GM23338 (cell line): ENCODE results near the gene CDC14B. TPM values are rescaled to one million over a fixed set of nuclear protein-coding genes. Genes with fewer than 3 reads are reported as not detected.

Source experiments
- ATAC-seq: fragments of 200-7000 bp; cut with Tn5 transposase; 3 replicates; pipeline ENCODE4 v1.9.1; 2020
- DNase-seq: peaks from one replicate; pipeline ENCODE4 v3.0.0-alpha.2; 2015; ENCODE audit warnings: low spot score
- H2AFZ ChIP-seq: fragments of 200-600 bp; sonication (generic); 2 replicates; pipeline ENCODE4 v1.8.0; 2016; ENCODE audit warnings: antibody characterized with exemption, mild to moderate bottlenecking, moderate library complexity
- H3F3A ChIP-seq: fragments of 200-600 bp; sonication (generic); replicated peaks from 2 replicates; pipeline ENCODE4 v1.8.0; 2017; ENCODE audit warnings: antibody characterized with exemption, mixed run types, low read depth
- H3K27ac ChIP-seq: fragments of 200-600 bp; sonication (generic); 2 replicates; pipeline ENCODE4 v1.6.1; 2016; ENCODE audit warnings: low read depth
- H3K27me3 ChIP-seq: fragments of 200-600 bp; sonication (generic); 2 replicates; pipeline ENCODE4 v1.8.0; 2016; ENCODE audit warnings: mild to moderate bottlenecking, mixed run types, moderate library complexity; ENCODE audit not compliant: insufficient read depth
- H3K36me3 ChIP-seq: fragments of 200-600 bp; sonication (generic); 2 replicates; pipeline ENCODE4 v1.8.0; 2016; ENCODE audit warnings: mild to moderate bottlenecking; ENCODE audit not compliant: insufficient read depth
- H3K4me1 ChIP-seq: fragments of 200-600 bp; sonication (generic); 2 replicates; pipeline ENCODE4 v1.8.0; 2016; ENCODE audit warnings: mild to moderate bottlenecking, moderate library complexity; ENCODE audit not compliant: insufficient read depth
- H3K4me2 ChIP-seq: fragments of 200-600 bp; sonication (generic); 2 replicates; pipeline ENCODE4 v1.7.1; 2017; ENCODE audit warnings: mixed run types
- H3K4me3 ChIP-seq: fragments of 200-600 bp; sonication (generic); 2 replicates; pipeline ENCODE4 v1.6.1; 2016; ENCODE audit warnings: mixed run types
- H3K79me2 ChIP-seq: fragments of 200-600 bp; sonication (generic); replicated peaks from 2 replicates; pipeline ENCODE4 v1.8.0; 2017; ENCODE audit warnings: mild to moderate bottlenecking; ENCODE audit not compliant: insufficient read depth
- H3K9me2 ChIP-seq: fragments of 200-600 bp; sonication (generic); 2 replicates; pipeline ENCODE4 v1.8.0; 2017; ENCODE audit not compliant: insufficient read depth
- H4K20me1 ChIP-seq: fragments of 200-600 bp; sonication (generic); replicated peaks from 2 replicates; pipeline ENCODE4 v1.8.0; 2017; ENCODE audit warnings: mild to moderate bottlenecking; ENCODE audit not compliant: insufficient read depth
- H3K27ac Mint-ChIP-seq: 2 replicates; pipeline ENCODE4 v1.8.0; 2020; ENCODE audit warnings: inconsistent platforms, mild to moderate bottlenecking, moderate library complexity, mixed read lengths
- H3K27me3 Mint-ChIP-seq: 3 replicates; pipeline ENCODE4 v1.8.0; 2022; ENCODE audit warnings: low read depth, mild to moderate bottlenecking, moderate library complexity, mixed read lengths, inconsistent platforms; ENCODE audit not compliant: insufficient read depth, poor library complexity
- H3K36me3 Mint-ChIP-seq: 3 replicates; pipeline ENCODE4 v1.8.0; 2021; ENCODE audit warnings: low read depth, mild to moderate bottlenecking, inconsistent platforms, moderate library complexity, mixed read lengths
- H3K4me1 Mint-ChIP-seq: 3 replicates; pipeline ENCODE4 v1.8.0; 2020; ENCODE audit warnings: mild to moderate bottlenecking, inconsistent platforms, mixed read lengths
- H3K4me3 Mint-ChIP-seq: 3 replicates; pipeline ENCODE4 v1.8.0; 2021; ENCODE audit warnings: moderate library complexity, mild to moderate bottlenecking, inconsistent platforms, mixed read lengths
- H3K9me3 Mint-ChIP-seq: 3 replicates; pipeline ENCODE4 v1.8.0; 2020; ENCODE audit warnings: moderate library complexity, mild to moderate bottlenecking, inconsistent platforms, mixed read lengths
- CREB1 ChIP-seq: fragments of 250-450 bp; sonication (Bioruptor Pico); IDR thresholded peaks from 2 replicates; pipeline ENCODE4 v1.5.0; 2020; ENCODE audit warnings: low read depth, mild to moderate bottlenecking, moderate library complexity
- EZH2 ChIP-seq: fragments of 200-600 bp; sonication (generic); IDR thresholded peaks from one replicate; pipeline ENCODE4 v1.8.0; 2017; ENCODE audit warnings: antibody characterized with exemption, mild to moderate bottlenecking, low read depth; ENCODE audit not compliant: unreplicated experiment
- JUNB ChIP-seq: IDR thresholded peaks from one replicate; pipeline ENCODE4 v1.6.1; 2016; ENCODE audit warnings: antibody characterized with exemption; ENCODE audit not compliant: unreplicated experiment
- NANOG ChIP-seq: IDR thresholded peaks from 2 replicates; pipeline ENCODE4 v1.6.1; 2016; ENCODE audit warnings: antibody characterized with exemption, borderline replicate concordance
- polyA plus RNA-seq: library from polyadenylated mRNA; unstranded; fragments of >200 nt; fragmentation: Nextera tagmentation; extraction: Ambion mirVana; gene quantifications from 2 replicates; pipeline ENCODE4 v1.2.1, GENCODE V29; 2016
- total RNA-seq: library from RNA; depleted of rRNA; stranded (reverse); fragments of >200 nt; shearing (Covaris generic); gene quantifications from 2 replicates; pipeline ENCODE4 v1.2.3, GENCODE V29; 2014
- TF ChIP-seq, protein P1 (sequence below): IDR thresholded peaks from 2 replicates; pipeline ENCODE4 v1.6.1; 2016; ENCODE audit warnings: antibody characterized with exemption
- TF ChIP-seq, protein P2 (sequence below): IDR thresholded peaks from one replicate; pipeline ENCODE4 v1.6.1; 2018; ENCODE audit warnings: antibody characterized with exemption; ENCODE audit not compliant: unreplicated experiment
- TF ChIP-seq, protein P3 (sequence below), 2 experiments: fragments of 200-600 bp in 1 of 2; sonication (generic) in 1 of 2; conservative IDR thresholded peaks; 2 replicates each; pipeline versions ENCODE4 v1.5.1 to v1.6.1; 2016 to 2017; ENCODE audit warnings: antibody characterized with exemption in 2 of 2, low read depth in 2 of 2, mild to moderate bottlenecking in 2 of 2, moderate library complexity in 1 of 2
- TF ChIP-seq, protein P4 (sequence below): fragments of 250-450 bp; sonication (Bioruptor Pico); IDR thresholded peaks from 2 replicates; pipeline ENCODE4 v1.5.0; 2020; ENCODE audit warnings: mild to moderate bottlenecking, moderate library complexity

Gene CDC14B
- total and polyA plus RNA-seq, 2 experiments from 2014 or later: 12.2 to 52.1 TPM

DNA sequence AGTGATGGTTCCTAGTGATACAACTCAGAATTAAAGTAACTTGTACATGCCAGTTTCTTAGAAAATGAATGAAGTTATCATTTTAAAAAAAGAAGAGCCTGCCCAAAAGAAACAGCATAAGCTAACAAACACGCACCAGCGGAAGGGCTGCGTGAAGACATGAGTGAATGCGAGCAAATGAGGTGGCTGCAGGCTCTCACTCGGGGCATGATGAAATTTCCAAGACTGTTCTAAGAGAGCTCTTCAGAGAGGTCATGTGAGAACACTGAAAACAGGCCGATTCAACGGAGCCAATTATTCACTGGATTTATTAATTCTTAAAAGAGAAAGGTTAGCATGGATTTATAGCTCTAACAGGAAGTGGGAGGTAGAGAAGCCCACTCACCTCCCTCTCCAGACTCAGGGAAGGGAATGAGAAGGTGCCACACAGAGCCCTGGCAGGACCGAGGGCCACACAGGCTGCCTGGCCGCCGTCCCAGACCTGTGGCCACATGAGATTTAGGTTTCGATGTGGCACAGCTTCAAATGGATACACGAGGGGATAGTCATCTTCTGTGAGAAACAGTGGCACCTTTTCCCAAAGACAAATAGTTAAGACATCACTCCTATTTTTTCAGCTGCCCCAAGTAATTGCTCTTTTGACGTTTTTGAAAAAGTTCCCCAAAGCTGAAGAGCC lies 114.2 kb downstream of the CDC14B start:
- Histone ChIP-seq H4K20me1 (no peaks in the 10 kb centered on the region), H3K9me2 (no peaks in the 10 kb centered on the region), H3K4me3 (no peak overlapping the region), H3K4me1 (peaks cover 55% of the 10 kb centered on the region), H3F3A (0 out of 2 replicates have a peak, but pooled peaks cover 2% of the 10 kb centered on the region), H3K79me2 (no peaks in the 10 kb centered on the region), H3K27ac (no peak overlapping the region), H3K36me3 (no peaks in the 10 kb centered on the region), H3K27me3 (no peaks in the 10 kb centered on the region), H2AFZ (no peak overlapping the region), H3K4me2 (no peak overlapping the region)
- ATAC-seq: no peak
- H3K27ac Mint-ChIP-seq: peak overlapping the region; percentile 76; the same call in 1 of the 2 replicates
- H3K9me3 Mint-ChIP-seq: no peaks in the 10 kb centered on the region
- H3K4me1 Mint-ChIP-seq: peaks cover 47% of the 10 kb centered on the region
- peaks cover 20% of the 10 kb centered on the region for H3K36me3 Mint-ChIP-seq
- no peak overlapping the region; the same call in 2 of the 3 replicates for H3K4me3 Mint-ChIP-seq
- H3K27me3 Mint-ChIP-seq: peaks cover 5% of the 10 kb centered on the region
- no peak for DNase-seq
- TF ChIP-seq CREB1 (CRISPR knock-in tag): no peak
- no peak for TF ChIP-seq JUNB
- TF ChIP-seq, protein P1, sequence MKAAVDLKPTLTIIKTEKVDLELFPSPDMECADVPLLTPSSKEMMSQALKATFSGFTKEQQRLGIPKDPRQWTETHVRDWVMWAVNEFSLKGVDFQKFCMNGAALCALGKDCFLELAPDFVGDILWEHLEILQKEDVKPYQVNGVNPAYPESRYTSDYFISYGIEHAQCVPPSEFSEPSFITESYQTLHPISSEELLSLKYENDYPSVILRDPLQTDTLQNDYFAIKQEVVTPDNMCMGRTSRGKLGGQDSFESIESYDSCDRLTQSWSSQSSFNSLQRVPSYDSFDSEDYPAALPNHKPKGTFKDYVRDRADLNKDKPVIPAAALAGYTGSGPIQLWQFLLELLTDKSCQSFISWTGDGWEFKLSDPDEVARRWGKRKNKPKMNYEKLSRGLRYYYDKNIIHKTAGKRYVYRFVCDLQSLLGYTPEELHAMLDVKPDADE: no peak
- TF ChIP-seq, protein P2, sequence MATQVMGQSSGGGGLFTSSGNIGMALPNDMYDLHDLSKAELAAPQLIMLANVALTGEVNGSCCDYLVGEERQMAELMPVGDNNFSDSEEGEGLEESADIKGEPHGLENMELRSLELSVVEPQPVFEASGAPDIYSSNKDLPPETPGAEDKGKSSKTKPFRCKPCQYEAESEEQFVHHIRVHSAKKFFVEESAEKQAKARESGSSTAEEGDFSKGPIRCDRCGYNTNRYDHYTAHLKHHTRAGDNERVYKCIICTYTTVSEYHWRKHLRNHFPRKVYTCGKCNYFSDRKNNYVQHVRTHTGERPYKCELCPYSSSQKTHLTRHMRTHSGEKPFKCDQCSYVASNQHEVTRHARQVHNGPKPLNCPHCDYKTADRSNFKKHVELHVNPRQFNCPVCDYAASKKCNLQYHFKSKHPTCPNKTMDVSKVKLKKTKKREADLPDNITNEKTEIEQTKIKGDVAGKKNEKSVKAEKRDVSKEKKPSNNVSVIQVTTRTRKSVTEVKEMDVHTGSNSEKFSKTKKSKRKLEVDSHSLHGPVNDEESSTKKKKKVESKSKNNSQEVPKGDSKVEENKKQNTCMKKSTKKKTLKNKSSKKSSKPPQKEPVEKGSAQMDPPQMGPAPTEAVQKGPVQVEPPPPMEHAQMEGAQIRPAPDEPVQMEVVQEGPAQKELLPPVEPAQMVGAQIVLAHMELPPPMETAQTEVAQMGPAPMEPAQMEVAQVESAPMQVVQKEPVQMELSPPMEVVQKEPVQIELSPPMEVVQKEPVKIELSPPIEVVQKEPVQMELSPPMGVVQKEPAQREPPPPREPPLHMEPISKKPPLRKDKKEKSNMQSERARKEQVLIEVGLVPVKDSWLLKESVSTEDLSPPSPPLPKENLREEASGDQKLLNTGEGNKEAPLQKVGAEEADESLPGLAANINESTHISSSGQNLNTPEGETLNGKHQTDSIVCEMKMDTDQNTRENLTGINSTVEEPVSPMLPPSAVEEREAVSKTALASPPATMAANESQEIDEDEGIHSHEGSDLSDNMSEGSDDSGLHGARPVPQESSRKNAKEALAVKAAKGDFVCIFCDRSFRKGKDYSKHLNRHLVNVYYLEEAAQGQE: no peak

DNA sequence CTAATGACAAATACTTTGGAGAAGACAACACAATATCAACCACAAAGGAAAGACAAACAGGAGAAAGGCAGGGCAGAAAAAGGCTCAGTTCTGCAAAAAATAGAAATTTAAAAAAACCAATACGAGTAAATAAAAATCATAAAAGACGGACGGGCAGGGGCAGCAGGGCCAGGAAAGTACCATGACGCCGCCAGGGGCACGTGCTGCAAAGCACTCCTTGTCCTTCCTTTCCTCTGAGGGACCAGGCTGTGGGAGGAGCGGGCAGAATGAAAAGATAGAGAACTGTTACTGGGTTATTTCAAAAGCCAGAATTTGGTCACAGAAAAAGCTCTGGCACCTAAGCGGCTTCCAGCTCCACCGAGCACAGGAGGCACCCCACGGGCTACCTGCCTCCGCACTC lies 115.7 kb downstream of the CDC14B start:
- H3K4me3 Mint-ChIP-seq: no peak overlapping the region
- TF ChIP-seq, protein P3, sequence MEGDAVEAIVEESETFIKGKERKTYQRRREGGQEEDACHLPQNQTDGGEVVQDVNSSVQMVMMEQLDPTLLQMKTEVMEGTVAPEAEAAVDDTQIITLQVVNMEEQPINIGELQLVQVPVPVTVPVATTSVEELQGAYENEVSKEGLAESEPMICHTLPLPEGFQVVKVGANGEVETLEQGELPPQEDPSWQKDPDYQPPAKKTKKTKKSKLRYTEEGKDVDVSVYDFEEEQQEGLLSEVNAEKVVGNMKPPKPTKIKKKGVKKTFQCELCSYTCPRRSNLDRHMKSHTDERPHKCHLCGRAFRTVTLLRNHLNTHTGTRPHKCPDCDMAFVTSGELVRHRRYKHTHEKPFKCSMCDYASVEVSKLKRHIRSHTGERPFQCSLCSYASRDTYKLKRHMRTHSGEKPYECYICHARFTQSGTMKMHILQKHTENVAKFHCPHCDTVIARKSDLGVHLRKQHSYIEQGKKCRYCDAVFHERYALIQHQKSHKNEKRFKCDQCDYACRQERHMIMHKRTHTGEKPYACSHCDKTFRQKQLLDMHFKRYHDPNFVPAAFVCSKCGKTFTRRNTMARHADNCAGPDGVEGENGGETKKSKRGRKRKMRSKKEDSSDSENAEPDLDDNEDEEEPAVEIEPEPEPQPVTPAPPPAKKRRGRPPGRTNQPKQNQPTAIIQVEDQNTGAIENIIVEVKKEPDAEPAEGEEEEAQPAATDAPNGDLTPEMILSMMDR (conservative IDR thresholded peaks at IDR 0.05; ENCODE audit: low read depth in 2 of 2): no peak
- no peak for TF ChIP-seq EZH2
- TF ChIP-seq NANOG: no peak
- TF ChIP-seq, protein P4, sequence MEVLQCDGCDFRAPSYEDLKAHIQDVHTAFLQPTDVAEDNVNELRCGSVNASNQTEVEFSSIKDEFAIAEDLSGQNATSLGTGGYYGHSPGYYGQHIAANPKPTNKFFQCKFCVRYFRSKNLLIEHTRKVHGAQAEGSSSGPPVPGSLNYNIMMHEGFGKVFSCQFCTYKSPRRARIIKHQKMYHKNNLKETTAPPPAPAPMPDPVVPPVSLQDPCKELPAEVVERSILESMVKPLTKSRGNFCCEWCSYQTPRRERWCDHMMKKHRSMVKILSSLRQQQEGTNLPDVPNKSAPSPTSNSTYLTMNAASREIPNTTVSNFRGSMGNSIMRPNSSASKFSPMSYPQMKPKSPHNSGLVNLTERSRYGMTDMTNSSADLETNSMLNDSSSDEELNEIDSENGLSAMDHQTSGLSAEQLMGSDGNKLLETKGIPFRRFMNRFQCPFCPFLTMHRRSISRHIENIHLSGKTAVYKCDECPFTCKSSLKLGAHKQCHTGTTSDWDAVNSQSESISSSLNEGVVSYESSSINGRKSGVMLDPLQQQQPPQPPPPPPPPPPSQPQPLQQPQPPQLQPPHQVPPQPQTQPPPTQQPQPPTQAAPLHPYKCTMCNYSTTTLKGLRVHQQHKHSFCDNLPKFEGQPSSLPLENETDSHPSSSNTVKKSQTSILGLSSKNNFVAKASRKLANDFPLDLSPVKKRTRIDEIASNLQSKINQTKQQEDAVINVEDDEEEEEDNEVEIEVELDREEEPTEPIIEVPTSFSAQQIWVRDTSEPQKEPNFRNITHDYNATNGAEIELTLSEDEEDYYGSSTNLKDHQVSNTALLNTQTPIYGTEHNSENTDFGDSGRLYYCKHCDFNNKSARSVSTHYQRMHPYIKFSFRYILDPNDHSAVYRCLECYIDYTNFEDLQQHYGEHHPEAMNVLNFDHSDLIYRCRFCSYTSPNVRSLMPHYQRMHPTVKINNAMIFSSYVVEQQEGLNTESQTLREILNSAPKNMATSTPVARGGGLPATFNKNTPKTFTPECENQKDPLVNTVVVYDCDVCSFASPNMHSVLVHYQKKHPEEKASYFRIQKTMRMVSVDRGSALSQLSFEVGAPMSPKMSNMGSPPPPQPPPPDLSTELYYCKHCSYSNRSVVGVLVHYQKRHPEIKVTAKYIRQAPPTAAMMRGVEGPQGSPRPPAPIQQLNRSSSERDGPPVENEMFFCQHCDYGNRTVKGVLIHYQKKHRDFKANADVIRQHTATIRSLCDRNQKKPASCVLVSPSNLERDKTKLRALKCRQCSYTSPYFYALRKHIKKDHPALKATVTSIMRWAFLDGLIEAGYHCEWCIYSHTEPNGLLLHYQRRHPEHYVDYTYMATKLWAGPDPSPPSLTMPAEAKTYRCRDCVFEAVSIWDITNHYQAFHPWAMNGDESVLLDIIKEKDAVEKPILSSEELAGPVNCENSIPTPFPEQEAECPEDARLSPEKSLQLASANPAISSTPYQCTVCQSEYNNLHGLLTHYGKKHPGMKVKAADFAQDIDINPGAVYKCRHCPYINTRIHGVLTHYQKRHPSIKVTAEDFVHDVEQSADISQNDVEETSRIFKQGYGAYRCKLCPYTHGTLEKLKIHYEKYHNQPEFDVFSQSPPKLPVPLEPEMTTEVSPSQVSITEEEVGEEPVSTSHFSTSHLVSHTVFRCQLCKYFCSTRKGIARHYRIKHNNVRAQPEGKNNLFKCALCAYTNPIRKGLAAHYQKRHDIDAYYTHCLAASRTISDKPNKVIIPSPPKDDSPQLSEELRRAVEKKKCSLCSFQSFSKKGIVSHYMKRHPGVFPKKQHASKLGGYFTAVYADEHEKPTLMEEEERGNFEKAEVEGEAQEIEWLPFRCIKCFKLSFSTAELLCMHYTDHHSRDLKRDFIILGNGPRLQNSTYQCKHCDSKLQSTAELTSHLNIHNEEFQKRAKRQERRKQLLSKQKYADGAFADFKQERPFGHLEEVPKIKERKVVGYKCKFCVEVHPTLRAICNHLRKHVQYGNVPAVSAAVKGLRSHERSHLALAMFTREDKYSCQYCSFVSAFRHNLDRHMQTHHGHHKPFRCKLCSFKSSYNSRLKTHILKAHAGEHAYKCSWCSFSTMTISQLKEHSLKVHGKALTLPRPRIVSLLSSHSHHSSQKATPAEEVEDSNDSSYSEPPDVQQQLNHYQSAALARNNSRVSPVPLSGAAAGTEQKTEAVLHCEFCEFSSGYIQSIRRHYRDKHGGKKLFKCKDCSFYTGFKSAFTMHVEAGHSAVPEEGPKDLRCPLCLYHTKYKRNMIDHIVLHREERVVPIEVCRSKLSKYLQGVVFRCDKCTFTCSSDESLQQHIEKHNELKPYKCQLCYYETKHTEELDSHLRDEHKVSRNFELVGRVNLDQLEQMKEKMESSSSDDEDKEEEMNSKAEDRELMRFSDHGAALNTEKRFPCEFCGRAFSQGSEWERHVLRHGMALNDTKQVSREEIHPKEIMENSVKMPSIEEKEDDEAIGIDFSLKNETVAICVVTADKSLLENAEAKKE (CRISPR knock-in tag): no peak

More for the DNA sequence above, 115.7 kb downstream of the CDC14B start:
- peak overlapping the region; percentile 11 for H3K27ac ChIP-seq
- 0 out of 2 replicates have a peak, but pooled peaks cover 2% of the 10 kb centered on the region for H3F3A ChIP-seq
- H3K4me2 ChIP-seq: peak overlapping the region; percentile 35; the same call in 1 of the 2 replicates
- DNase-seq (no peak), ATAC-seq (no peak; the same call in 2 of the 3 replicates)
- Mint-ChIP-seq H3K27me3 (peaks cover 5% of the 10 kb centered on the region), H3K9me3 (no peaks in the 10 kb centered on the region), H3K4me1 (peaks cover 39% of the 10 kb centered on the region), H3K27ac (peak overlapping the region; percentile 10; the same call in 1 of the 2 replicates), H3K36me3 (peaks cover 12% of the 10 kb centered on the region)
- H3K4me3 ChIP-seq: no peak overlapping the region
- no peaks in the 10 kb centered on the region for H4K20me1 ChIP-seq
- H3K9me2 ChIP-seq: no peaks in the 10 kb centered on the region
- H3K27me3 ChIP-seq: no peaks in the 10 kb centered on the region
- H2AFZ ChIP-seq: no peak overlapping the region
- H3K36me3 ChIP-seq: no peaks in the 10 kb centered on the region
- no peaks in the 10 kb centered on the region for H3K79me2 ChIP-seq
- H3K4me1 ChIP-seq: peaks cover 43% of the 10 kb centered on the region
